ENCODE results near the gene HSF4. TPM values are rescaled to one million over a fixed set of nuclear protein-coding genes. Genes with fewer than 3 reads are reported as not detected.

The HSF4 gene
- total RNA-seq, 1 experiment from 2014 or later, result 38.6 TPM

- H3K36me3 ChIP-seq (ENCODE audit: control insufficient read depth, insufficient read depth, low read length), result peaks cover 17% of the 10 kb centered on the region
- ChIA-PET CTCF (no interaction called here), POLR2A (no interaction called here)
- in situ Hi-C loops (cut with HindIII; ENCODE audit: low pct_unique_long_range_greater_than_20kb, low sequenced_read_pairs), result no loop called here
- H3K9me3 ChIP-seq (ENCODE audit: control insufficient read depth, insufficient read depth, low read depth, low read length), result no peaks in the 10 kb centered on the region
- DNase-seq (ENCODE audit: low read depth, low spot score), result no peak
- intact Hi-C loops (cut with micrococcal nuclease; ENCODE audit: unreplicated experiment), result no loop called here
- ATAC-seq, result no peak; the same call in 1 of the 2 replicates
- no TSS peak for BruUV-seq (replicated peaks)
- H3K27me3 ChIP-seq (ENCODE audit: control insufficient read depth, insufficient read depth, low read length), result no peaks in the 10 kb centered on the region
- peak overlapping the region; percentile 54 for H3K27ac ChIP-seq (ENCODE audit: low read length)
- no peak for TF ChIP-seq CTCF (IDR thresholded peaks at IDR 0.05)
- TF ChIP-seq POLR2AphosphoS5 (IDR thresholded peaks at IDR 0.05; ENCODE audit: low read depth, low read length), result no peak
- no peak for TF ChIP-seq TCF7L2 (IDR thresholded peaks at IDR 0.05; ENCODE audit: low read depth, low read length)
- no peak for TF ChIP-seq REST (IDR thresholded peaks at IDR 0.05; ENCODE audit: insufficient read depth in 1 of 2, low read depth in 2 of 2, low read length in 1 of 2)
- TF ChIP-seq SIN3A (IDR thresholded peaks at IDR 0.05; ENCODE audit: borderline replicate concordance, insufficient read depth, low read depth, low read length), result no peak
- H3K4me3 ChIP-seq (ENCODE audit: low read depth in 2 of 2, low read length in 2 of 2), result peak overlapping the region; percentile 40 to 98
- H3K4me1 ChIP-seq (ENCODE audit: control insufficient read depth, insufficient read depth, low read length), result peaks cover 10% of the 10 kb centered on the region
These were observed 27.0 kb downstream of the HSF4 start for GRCh38 chr16:67191411-67191994.

GRCh38 chr16:67191995-67192681 lies 27.6 kb downstream of the HSF4 start, which contains the start of gene E2F4:
TSS of gene E2F4 (plus strand) at chr16:67192155. CDS start at chr16:67192228, 73 bp downstream.
- ChIA-PET CTCF (interaction anchor here (0.6 kb wide), 1 partner anchor 174 kb away, joined by 3 read pairs; no protein-coding TSS in a partner anchor), POLR2A (interaction anchor here (0.6 kb wide), 1 partner anchor 234 kb away, joined by 4 read pairs; no protein-coding TSS in a partner anchor)
- Histone ChIP-seq H3K9me3 (ENCODE audit: control insufficient read depth, insufficient read depth, low read depth, low read length) (no peaks in the 10 kb centered on the region), H3K4me1 (ENCODE audit: control insufficient read depth, insufficient read depth, low read length) (peaks cover 16% of the 10 kb centered on the region), H3K27me3 (ENCODE audit: control insufficient read depth, insufficient read depth, low read length) (no peaks in the 10 kb centered on the region), H3K4me3 (ENCODE audit: low read depth in 2 of 2, low read length in 2 of 2) (peak within 1 kb of the TSS; percentile 96 to 98), H3K27ac (ENCODE audit: low read length) (peak within 1 kb of the TSS; percentile 92), H3K36me3 (ENCODE audit: control insufficient read depth, insufficient read depth, low read length) (peaks cover 17% of the 10 kb centered on the region)
- TF ChIP-seq CTCF (IDR thresholded peaks at IDR 0.05) (no peak), REST (IDR thresholded peaks at IDR 0.05; ENCODE audit: insufficient read depth in 1 of 2, low read depth in 2 of 2, low read length in 1 of 2) (0 out of 4 replicates have a peak, but pooled peaks of 1 of the 2 experiments have one; percentile 41), POLR2AphosphoS5 (IDR thresholded peaks at IDR 0.05; ENCODE audit: low read depth, low read length) (peak; percentile 61; the same call in 1 of the 2 replicates), SIN3A (IDR thresholded peaks at IDR 0.05; ENCODE audit: borderline replicate concordance, insufficient read depth, low read depth, low read length) (peak; percentile 83; the same call in 1 of the 2 replicates)
- intact Hi-C loops (cut with micrococcal nuclease; ENCODE audit: unreplicated experiment) (no loop called here), in situ Hi-C loops (cut with HindIII; ENCODE audit: low pct_unique_long_range_greater_than_20kb, low sequenced_read_pairs) (no loop called here)
- ATAC-seq (peak; percentile 99), DNase-seq (ENCODE audit: low read depth, low spot score) (peak; percentile 45)
- no TSS peak for BruUV-seq (replicated peaks)

All from Panc1 (cell line).